Uterus (tissue), 4 donors: ENCODE data around the gene ZNF536. TPM values are rescaled to one million over a fixed set of nuclear protein-coding genes. Genes with fewer than 3 reads are reported as not detected.

Experiments used
- DNase-seq, 2 donors: peaks; one replicate each; pipeline ENCODE4 v3.0.0-alpha.2; 2019 to 2020
- H3K27ac ChIP-seq, 2 donors: fragments of 200-600 bp; sonication (generic); 1 replicate in 1 of 2; 2 replicates in 1 of 2; pipeline ENCODE4 v1.5.1; 2016 to 2018
- H3K27me3 ChIP-seq, 2 donors: fragments of 200-600 bp; sonication (generic); one replicate each; pipeline ENCODE4 v1.5.1; 2018 to 2019; ENCODE audit warnings: control low read depth in 1 of 2
- H3K36me3 ChIP-seq, 2 donors: fragments of 200-600 bp; sonication (generic); one replicate each; pipeline ENCODE4 v1.5.1; 2019; ENCODE audit warnings: control low read depth in 1 of 2
- H3K4me1 ChIP-seq, 2 donors: fragments of 200-600 bp; sonication (generic); one replicate each; pipeline ENCODE4 v1.5.1; 2018 to 2019; ENCODE audit warnings: control low read depth in 1 of 2
- H3K4me3 ChIP-seq, 2 donors: fragments of 200-600 bp; sonication (generic); 1 replicate in 1 of 2; 2 replicates in 1 of 2; pipeline ENCODE4 v1.5.1; 2018 to 2019; ENCODE audit warnings: mild to moderate bottlenecking in 1 of 2
- H3K9me3 ChIP-seq, 2 donors: fragments of 200-600 bp; sonication (generic); one replicate each; pipeline ENCODE4 v1.5.1; 2019; ENCODE audit warnings: control low read depth in 1 of 2
- POLR2A ChIP-seq, 2 donors: fragments of 450-650 bp; IDR thresholded peaks; one replicate each; pipeline ENCODE4 v1.6.1; 2016; ENCODE audit warnings: antibody characterized with exemption in 2 of 2, mild to moderate bottlenecking in 1 of 2, moderate library complexity in 1 of 2
- intact Hi-C: fragments of 100-400 bp; cut with DNase I; formaldehyde crosslinking; loops from one replicate; pipeline ENCODE4 v1.15.1; 2023; ENCODE audit warnings: low total_unique reads
- total RNA-seq, 4 donors: library from RNA; depleted of rRNA in 3 of 4; stranded (reverse); fragments of >200 nt in 3 of 4; gene quantifications; one replicate each; pipeline versions ENCODE4 v1.1.0 to v1.2.4, GENCODE V29; 2014 to 2023
- TF ChIP-seq, protein P1 (sequence below), 4 experiments: fragments of 200-600 bp in 2 of 4; fragments of 450-650 bp in 2 of 4; sonication (generic) in 2 of 4; IDR thresholded peaks; one replicate each; pipeline ENCODE4 v1.5.1; 2016 to 2019; ENCODE audit warnings: antibody characterized with exemption in 4 of 4, mild to moderate bottlenecking in 2 of 4, moderate library complexity in 1 of 4
- donor health status: DM: yes; HTN: yes; CAD: no.

The ZNF536 gene
- total RNA-seq, 4 donors from 2014 or later: 0.67 to 3.3 (median 2.8) TPM; not detected in 1

DNA sequence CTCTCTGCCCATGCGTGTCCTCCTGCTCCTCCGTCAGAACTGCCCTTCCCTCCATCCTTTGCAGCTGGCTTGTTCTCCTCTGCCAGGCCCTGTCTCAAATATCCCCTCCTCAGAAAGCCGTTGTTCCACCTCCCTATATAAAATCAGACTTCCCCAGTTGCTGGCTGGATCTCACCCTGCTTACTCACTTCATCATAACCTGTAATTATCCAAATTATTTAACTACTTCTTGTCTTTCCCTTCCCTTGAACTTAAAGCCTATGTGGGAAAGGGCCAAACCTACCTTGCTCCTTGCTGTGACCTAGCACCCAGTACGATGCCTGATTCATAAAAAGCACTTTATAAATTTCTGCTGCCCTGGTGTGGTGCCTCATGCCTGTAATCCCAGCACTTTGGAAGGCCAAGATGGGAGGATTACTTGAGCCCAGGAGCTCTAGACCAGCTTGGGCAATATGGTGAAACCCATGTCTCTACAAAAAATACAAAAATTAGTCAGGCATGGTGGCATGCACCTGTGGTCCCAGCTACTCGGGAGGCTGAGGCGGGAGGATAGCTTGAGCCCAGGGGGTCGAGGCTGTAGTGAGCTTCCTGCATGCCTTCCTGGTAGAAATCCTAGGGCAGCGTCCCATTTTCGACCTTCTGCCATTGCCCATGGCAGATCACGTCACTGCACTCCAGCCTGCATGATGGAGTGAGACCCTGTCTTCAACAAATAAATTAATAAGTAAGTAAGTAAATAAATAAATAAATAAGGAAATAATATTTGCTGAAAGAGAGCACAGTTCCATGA is 39.5 kb upstream of the ZNF536 start:
- Histone ChIP-seq H3K27ac (no peak overlapping the region), H3K4me1 (no peaks in the 10 kb centered on the region), H3K9me3 (no peaks in the 10 kb centered on the region), H3K36me3 (no peaks in the 10 kb centered on the region), H3K4me3 (no peak overlapping the region), H3K27me3 (no peaks in the 10 kb centered on the region)
- intact Hi-C loops: no loop called here
- no peak for DNase-seq
- TF ChIP-seq, protein P1, sequence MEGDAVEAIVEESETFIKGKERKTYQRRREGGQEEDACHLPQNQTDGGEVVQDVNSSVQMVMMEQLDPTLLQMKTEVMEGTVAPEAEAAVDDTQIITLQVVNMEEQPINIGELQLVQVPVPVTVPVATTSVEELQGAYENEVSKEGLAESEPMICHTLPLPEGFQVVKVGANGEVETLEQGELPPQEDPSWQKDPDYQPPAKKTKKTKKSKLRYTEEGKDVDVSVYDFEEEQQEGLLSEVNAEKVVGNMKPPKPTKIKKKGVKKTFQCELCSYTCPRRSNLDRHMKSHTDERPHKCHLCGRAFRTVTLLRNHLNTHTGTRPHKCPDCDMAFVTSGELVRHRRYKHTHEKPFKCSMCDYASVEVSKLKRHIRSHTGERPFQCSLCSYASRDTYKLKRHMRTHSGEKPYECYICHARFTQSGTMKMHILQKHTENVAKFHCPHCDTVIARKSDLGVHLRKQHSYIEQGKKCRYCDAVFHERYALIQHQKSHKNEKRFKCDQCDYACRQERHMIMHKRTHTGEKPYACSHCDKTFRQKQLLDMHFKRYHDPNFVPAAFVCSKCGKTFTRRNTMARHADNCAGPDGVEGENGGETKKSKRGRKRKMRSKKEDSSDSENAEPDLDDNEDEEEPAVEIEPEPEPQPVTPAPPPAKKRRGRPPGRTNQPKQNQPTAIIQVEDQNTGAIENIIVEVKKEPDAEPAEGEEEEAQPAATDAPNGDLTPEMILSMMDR (IDR thresholded peaks at IDR 0.05): no peak
- no peak for TF ChIP-seq POLR2A (IDR thresholded peaks at IDR 0.05)

DNA sequence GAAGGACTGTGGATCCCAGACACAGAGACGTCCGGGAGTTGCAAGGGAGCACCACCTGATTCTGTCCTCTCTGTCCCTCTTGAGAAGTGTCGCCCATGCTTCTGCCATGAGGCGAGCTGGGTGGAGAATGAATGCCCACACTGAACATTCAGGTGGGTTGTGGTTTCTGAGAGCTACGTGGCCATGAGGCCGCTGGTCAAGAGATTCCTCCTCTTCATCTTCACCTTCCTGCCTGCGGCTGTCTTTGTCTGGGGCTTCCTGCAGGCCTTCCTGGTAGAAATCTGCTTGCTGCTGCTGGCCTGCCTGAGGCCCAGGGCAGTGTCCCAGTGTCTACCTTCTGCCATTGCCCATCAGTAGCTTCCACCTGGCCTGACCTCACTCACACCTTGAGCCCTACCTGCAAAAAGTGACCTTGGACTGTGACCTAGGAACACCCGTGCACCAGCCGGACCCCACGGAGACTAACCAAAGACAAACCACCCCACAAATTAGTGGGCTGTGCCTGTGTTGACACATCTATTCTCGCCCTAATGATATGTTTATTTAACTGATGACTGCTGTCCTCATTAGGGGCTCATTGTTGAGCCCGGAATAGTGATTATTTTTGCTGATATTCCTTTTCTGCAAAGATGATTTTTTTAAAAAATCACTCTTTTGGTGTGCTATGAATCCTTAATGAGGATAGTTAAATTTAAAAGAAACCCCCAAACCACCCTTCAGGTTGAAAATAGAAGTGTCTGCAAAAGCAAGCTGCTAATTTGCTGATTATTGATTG is 38.7 kb upstream of the ZNF536 start:
- Histone ChIP-seq H3K36me3 (no peaks in the 10 kb centered on the region), H3K9me3 (no peaks in the 10 kb centered on the region), H3K4me3 (no peak overlapping the region), H3K27me3 (no peaks in the 10 kb centered on the region), H3K27ac (no peak overlapping the region), H3K4me1 (no peaks in the 10 kb centered on the region)
- DNase-seq: no peak
- TF ChIP-seq, protein P1 (IDR thresholded peaks at IDR 0.05): no peak
- no peak for TF ChIP-seq POLR2A (IDR thresholded peaks at IDR 0.05)
- intact Hi-C loops: no loop called here

DNA sequence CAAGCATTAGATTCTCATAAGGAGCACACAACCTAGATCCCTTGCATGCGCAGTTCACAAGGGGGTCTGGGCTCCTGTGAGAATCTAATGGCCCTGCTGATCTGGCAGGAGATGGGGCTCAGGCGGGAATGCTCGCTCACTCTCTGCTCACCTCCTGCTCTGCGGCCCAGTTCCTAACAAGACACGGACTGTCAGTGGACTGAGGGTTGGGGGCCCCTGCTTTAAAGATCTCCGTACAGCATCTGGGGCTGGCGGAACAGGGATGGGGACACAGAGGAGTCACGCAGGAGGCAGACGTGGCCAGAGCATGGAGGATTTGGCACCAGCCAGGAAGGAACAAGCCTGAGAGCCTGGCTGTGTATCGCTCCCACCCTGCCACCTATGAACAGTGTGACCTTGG is 37.3 kb upstream of the ZNF536 start:
- intact Hi-C loops: no loop called here
- no peak overlapping the region for H3K27ac ChIP-seq
- H3K27me3 ChIP-seq: no peaks in the 10 kb centered on the region
- no peaks in the 10 kb centered on the region for H3K36me3 ChIP-seq
- no peak for DNase-seq
- no peak overlapping the region for H3K4me3 ChIP-seq
- no peaks in the 10 kb centered on the region for H3K4me1 ChIP-seq
- TF ChIP-seq, protein P1 (IDR thresholded peaks at IDR 0.05): no peak
- no peak for TF ChIP-seq POLR2A (IDR thresholded peaks at IDR 0.05)
- no peaks in the 10 kb centered on the region for H3K9me3 ChIP-seq

DNA sequence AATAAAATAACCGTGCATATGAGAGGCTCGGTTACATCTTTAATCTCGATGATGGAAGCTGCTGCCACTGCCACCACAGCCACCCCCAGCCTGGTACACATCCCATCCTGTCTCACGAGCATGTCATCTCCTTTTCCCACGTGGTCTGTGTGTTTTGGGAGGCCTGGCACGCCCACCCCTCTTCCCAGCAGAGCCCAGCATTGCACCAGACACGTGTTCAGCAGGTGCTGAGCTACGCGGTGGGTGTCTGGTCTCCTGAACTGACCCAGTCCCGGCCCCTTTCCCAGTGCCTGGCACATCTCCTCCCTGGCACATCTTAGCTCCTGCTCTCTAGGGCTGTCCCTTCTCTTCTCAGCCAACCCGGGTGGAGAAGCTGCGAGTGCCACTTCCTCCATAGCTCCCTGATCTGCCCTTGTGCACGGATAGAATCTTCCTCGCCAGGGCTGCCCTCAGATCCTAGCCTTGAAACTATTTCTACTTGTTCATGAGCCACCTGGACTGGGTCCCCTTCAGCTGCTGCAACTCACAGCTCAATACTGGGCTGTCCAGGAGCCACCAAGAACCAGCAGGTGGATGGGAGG is 36.8 kb upstream of the ZNF536 start:
- Histone ChIP-seq H3K36me3 (no peaks in the 10 kb centered on the region), H3K4me1 (no peaks in the 10 kb centered on the region), H3K9me3 (no peaks in the 10 kb centered on the region), H3K4me3 (no peak overlapping the region), H3K27me3 (no peaks in the 10 kb centered on the region), H3K27ac (no peak overlapping the region)
- no peak for TF ChIP-seq POLR2A (IDR thresholded peaks at IDR 0.05)
- TF ChIP-seq, protein P1 (IDR thresholded peaks at IDR 0.05): no peak
- no peak for DNase-seq
- intact Hi-C loops: no loop called here

DNA sequence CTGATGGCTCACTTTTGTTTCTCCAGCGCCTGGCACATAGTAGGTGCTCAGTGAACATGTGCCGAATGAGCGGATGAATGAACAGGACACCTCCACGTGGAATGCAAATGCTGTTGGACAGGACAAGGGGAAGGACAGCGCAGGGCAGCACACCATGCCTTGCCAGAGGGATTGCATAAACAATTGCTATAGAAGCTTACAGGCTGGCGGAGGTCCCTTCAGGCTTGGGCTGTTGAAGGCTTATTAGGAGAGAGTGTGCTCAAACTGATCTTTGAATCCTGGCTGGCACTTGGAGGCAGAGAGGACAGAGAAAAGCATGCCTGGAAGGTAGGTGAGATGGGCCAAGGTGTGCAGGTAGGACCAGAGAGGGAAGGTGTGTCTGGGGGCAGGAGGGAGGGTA is 35.9 kb upstream of the ZNF536 start:
- intact Hi-C loops: no loop called here
- Histone ChIP-seq H3K4me3 (no peak overlapping the region), H3K9me3 (no peaks in the 10 kb centered on the region), H3K36me3 (no peaks in the 10 kb centered on the region), H3K27me3 (no peaks in the 10 kb centered on the region), H3K4me1 (no peaks in the 10 kb centered on the region), H3K27ac (no peak overlapping the region)
- DNase-seq: no peak
- TF ChIP-seq, protein P1 (IDR thresholded peaks at IDR 0.05): no peak
- TF ChIP-seq POLR2A (IDR thresholded peaks at IDR 0.05): no peak
